HFF-Myc (cell line): ENCODE measurements around the gene DHRS2.

Experiments
- DNase-seq: peaks from one replicate; pipeline ENCODE4 v3.0.0-alpha.2; 2011; ENCODE audit warnings: low read depth; ENCODE audit errors: extremely low read depth
- H3K4me3 ChIP-seq: replicated peaks from 2 replicates; pipeline ENCODE4 v1.5.1; 2011; ENCODE audit warnings: low read depth, mild to moderate bottlenecking, control low read depth, low read length
- TF ChIP-seq, protein P1 (sequence below): IDR thresholded peaks from 2 replicates; pipeline ENCODE4 v1.5.1; 2012; ENCODE audit warnings: mild to moderate bottlenecking, low read depth, low read length, control low read depth; ENCODE audit errors: missing control alignments

The DHRS2 gene

DNA sequence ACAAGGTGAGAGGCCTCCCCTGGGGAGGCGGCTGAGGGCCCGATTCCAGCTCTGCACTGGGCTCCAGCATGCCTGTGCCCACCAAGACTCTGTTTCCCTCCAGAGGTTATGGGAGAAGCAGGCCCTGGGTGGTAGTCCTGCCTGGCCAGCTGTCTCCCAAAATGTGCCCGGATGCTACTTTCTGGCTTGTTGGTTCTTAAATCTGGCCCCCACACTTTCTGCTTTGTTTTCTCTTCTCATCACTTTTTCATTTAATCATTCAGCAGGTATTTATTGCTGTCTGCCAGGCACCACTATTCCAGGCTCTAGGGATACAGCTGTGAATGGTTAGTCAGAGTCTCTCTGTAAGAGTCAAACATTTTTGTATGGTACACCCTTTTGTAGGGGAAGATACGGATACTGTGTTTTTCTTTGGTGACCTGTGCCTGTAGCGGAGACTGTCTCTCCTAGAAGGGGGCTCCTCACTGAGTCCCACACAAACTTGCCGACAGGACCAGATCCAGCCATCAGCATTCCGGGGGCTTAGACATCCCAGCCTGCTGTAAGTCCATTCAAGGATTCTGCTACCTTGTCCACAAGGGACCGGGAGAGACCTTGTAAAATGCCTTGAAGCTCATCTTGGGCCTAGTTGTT, 3.8 kb downstream of the DHRS2 start:
- TF ChIP-seq, protein P1, sequence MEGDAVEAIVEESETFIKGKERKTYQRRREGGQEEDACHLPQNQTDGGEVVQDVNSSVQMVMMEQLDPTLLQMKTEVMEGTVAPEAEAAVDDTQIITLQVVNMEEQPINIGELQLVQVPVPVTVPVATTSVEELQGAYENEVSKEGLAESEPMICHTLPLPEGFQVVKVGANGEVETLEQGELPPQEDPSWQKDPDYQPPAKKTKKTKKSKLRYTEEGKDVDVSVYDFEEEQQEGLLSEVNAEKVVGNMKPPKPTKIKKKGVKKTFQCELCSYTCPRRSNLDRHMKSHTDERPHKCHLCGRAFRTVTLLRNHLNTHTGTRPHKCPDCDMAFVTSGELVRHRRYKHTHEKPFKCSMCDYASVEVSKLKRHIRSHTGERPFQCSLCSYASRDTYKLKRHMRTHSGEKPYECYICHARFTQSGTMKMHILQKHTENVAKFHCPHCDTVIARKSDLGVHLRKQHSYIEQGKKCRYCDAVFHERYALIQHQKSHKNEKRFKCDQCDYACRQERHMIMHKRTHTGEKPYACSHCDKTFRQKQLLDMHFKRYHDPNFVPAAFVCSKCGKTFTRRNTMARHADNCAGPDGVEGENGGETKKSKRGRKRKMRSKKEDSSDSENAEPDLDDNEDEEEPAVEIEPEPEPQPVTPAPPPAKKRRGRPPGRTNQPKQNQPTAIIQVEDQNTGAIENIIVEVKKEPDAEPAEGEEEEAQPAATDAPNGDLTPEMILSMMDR, result no peak
- no peak overlapping the region for H3K4me3 ChIP-seq
- DNase-seq, result no peak

DNA sequence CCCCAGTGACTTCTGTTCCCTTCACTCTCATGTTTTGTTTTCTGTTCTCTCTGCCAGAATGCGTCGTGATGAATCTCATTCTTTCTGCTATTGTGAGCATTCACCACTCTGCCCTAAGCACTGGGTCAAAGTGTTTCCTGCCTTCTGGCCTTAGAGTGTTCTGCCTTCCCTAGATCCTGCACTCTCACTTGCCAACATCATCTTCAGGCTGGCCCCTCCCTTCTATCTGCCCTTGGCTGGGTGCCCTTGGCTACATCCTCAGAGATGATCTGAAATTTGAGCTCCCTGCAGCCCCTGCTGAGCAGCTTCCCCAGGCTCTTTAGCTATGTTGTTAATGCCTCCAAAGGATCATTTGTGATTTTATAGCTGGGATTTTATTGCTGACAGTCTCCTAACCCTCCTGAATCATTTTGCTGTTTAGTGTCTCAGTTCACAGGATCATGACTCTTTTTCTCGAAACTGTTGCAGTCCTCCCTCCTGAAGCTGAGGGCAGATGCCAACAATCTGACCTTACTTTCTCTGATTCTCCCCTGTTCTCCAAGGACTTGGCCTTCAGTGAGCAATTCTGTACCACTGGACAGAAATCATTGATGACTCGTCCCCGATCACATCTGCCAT, 4.5 kb downstream of the DHRS2 start:
- no peak overlapping the region for H3K4me3 ChIP-seq
- peak; percentile 70 for DNase-seq
- TF ChIP-seq, protein P1, result no peak

DNA sequence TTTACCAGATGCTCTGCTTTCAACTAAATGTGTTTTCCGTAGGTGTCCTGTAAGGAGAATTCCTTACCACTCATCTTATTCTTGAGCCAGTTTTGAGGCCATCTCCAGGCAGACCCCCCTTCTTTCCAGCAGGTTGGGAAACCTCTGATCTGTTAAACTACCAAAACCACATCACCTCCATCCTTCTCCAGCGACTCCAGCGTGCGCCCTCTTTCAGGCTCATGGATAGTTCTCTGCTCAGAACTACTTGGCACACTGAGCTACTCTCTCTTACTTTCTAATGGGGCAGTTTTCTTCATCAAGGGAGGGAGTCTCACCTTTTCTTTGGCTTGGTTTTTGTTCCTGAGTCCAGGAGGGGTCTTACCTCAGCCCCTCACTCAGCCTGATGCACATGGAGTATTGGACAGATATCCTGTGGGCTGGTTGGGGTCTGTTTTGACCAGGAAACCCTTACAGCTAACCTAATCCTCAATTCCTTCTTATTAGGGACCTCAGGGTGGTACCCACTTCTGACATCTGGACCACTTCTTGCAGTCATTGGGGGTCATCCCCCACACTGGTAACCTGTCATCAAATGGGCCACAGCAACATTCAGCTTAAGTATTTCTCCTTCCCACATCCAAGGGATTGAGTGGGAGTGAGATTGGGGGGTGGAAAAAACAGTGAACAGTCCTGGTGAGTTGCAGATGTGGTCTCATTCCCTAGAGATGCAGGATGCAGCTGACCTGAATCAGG, 5.2 kb downstream of the DHRS2 start:
- H3K4me3 ChIP-seq, result no peak overlapping the region
- no peak for DNase-seq
- TF ChIP-seq, protein P1, result no peak

DNA sequence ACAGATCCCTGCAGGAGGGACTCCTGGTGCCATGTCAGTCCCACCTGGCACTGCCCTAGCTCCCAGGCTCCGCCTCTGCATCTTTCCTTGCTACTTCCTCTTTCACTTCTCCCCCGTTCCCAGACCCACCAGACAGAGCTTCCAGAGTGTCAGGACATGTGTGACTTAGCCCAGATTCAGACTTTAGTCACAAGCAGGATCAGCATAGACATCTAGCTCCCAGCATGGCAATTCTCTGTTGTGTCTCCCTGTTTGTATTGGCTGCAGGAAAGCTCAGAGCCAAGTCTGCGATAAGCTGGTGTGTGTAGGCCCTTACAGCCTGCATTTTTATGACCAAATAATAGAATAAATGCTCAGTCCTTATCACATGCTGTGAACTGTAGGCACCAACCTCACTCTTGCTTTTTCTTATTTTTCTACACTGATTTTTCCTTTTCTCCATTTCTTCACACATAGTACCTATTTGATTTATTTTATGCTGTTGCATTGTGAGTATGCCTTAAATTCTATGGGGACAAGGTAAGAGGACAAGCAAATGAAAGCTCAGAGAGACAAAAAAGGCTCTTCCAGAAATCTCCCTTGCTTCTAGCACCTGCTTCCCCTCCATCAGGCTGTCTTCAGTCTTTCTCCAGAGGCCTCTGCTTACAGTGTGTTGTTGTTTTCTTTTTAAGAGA, 5.9 kb downstream of the DHRS2 start:
- DNase-seq, result no peak
- TF ChIP-seq, protein P1, result no peak
- H3K4me3 ChIP-seq, result no peak overlapping the region

DNA sequence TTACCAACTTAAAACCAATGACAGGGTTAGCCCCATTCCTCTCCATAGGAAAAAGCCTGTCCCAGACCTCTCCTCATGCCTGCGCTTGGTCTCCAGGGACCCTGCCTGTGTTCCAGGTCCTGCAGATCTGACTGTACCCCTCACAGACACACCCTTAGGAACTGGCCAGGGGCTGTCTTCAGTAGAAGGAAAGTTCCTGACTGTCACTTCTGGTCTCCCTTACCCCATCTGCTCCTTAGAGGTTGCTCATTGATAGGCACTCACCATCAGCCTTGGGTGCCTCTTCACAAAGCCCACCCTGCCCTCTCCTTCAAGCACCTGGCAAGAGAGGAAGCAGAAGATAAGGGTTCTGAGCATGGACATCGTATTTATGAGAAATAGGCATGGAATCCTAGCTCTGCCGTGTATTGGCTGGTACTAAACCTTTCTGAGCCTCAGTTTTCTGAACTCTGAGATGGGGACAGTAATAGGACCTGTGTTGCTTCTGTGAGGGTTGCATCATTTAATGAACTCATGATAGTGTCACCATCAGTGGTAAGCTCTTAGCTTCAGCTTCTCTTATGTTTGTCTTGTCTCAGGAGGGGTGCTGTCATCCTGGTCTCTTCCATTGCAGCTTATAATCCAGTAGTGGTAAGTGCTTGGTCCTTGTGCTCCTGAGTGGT, 7.5 kb downstream of the DHRS2 start:
- TF ChIP-seq, protein P1, result no peak
- H3K4me3 ChIP-seq, result no peak overlapping the region
- DNase-seq, result no peak

DNA sequence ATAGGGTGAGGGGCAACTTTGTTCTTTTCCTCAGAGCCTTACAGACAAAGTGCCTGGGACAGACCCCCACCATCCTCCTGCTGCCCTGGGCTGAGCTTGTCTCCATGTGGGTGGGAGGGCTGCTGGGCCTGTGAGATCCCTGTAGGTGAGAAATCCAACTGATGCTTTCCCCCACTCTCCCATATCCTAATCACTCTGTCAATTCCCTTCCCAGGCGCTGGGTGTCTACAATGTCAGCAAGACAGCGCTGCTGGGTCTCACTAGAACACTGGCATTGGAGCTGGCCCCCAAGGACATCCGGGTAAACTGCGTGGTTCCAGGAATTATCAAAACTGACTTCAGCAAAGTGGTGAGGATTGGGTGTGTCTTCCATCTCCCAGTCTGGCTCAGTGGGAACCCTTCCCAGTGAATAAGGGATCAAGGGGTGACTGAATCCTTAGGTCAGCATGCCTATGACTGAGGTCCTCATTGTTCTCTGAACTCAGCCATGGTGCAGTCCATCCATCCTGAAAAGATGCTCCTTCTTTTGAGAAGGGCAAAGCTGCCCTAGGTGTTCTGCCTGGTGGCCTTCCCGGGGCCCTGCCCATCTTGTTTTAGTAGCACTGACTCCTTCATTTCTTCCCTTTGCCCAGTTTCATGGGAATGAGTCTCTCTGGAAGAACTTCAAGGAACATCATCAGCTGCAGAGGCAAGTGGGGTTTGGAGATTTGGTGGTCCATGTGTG, 8.2 kb downstream of the DHRS2 start:
- TF ChIP-seq, protein P1, result no peak
- DNase-seq, result no peak
- no peak overlapping the region for H3K4me3 ChIP-seq
